Neutrophil (primary cell): Measurements from ENCODE around the gene CWC25.
"Not testable (repeated sequence)": the region's sequence is repeated elsewhere in the genome, so short reads cannot be mapped to it uniquely, and the experiment has no call there.

Experiments
- H3K27ac ChIP-seq: fragments of 200-600 bp; sonication (generic); 2 replicates; pipeline ENCODE4 v1.5.1; 2016; ENCODE audit warnings: mild to moderate bottlenecking, moderate library complexity
- H3K27me3 ChIP-seq: fragments of 200-600 bp; sonication (generic); 2 replicates; pipeline ENCODE4 v1.6.0; 2016; ENCODE audit warnings: mild to moderate bottlenecking
- H3K36me3 ChIP-seq: fragments of 200-600 bp; sonication (generic); 2 replicates; pipeline ENCODE4 v1.5.1; 2017
- H3K4me1 ChIP-seq, 2 experiments: fragments of 200-600 bp in 1 of 2; sonication (generic) in 1 of 2; 1 replicate in 1 of 2; 2 replicates in 1 of 2; pipeline versions ENCODE4 v1.5.1 to v1.6.1; 2013 to 2016; ENCODE audit warnings: low read depth in 1 of 2, low read length in 1 of 2, mild to moderate bottlenecking in 1 of 2, moderate library complexity in 1 of 2; ENCODE audit not compliant: control insufficient read depth in 1 of 2, insufficient read depth in 1 of 2
- H3K4me3 ChIP-seq, 2 experiments: fragments of 200-600 bp in 1 of 2; sonication (generic) in 1 of 2; 1 replicate in 1 of 2; 2 replicates in 1 of 2; pipeline ENCODE4 v1.5.1; 2013 to 2016; ENCODE audit warnings: low read depth in 1 of 2, low read length in 1 of 2, mild to moderate bottlenecking in 1 of 2, moderate library complexity in 1 of 2
- H3K9me3 ChIP-seq: fragments of 200-600 bp; sonication (generic); 2 replicates; pipeline ENCODE4 v1.5.1; 2016
- TF ChIP-seq, protein P1 (sequence below): fragments of 200-600 bp; sonication (generic); IDR thresholded peaks from 2 replicates; pipeline ENCODE4 v1.5.1; 2016; ENCODE audit warnings: antibody characterized with exemption

Gene CWC25

DNA sequence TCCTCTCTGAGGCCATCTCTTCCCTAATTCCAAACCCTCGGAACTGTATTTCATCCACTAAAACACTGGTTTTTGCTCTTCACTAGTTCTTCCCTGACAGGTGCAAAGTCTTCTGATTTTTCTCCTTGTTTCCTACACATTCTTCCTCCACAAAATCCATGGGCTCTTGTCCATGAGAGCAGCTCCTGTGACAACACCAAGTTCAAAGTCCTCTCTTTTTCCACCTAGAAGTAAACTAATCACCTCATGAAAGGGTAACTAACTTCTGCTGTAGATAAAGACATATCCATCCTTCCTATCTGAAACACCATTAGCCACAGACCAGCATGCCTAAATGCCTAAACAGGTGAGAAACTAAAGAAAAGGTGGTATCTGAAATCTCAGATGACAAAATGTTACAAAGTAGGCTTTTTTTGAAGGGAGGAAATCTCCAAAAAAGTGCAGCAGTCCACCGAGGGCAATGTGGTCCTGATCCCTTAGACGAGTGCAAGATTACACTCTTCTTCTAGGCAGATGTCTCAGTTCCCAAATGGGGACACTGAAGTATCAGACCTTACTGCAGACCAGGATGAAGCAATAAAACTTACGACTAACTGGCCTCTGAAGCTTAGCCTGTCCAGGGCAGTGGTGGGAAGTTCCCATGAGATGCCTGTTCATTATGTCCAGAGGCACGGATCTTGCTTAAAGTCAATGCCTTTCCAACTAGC is 28.5 kb downstream of the CWC25 start:
- H3K4me1 ChIP-seq, result peaks cover 27% of the 10 kb centered on the region in 2 experiments
- no peaks in the 10 kb centered on the region for H3K9me3 ChIP-seq
- no peak overlapping the region for H3K27ac ChIP-seq
- no peak overlapping the region for H3K4me3 ChIP-seq
- H3K36me3 ChIP-seq, result peaks cover 6% of the 10 kb centered on the region
- H3K27me3 ChIP-seq, result no peaks in the 10 kb centered on the region
- TF ChIP-seq, protein P1, sequence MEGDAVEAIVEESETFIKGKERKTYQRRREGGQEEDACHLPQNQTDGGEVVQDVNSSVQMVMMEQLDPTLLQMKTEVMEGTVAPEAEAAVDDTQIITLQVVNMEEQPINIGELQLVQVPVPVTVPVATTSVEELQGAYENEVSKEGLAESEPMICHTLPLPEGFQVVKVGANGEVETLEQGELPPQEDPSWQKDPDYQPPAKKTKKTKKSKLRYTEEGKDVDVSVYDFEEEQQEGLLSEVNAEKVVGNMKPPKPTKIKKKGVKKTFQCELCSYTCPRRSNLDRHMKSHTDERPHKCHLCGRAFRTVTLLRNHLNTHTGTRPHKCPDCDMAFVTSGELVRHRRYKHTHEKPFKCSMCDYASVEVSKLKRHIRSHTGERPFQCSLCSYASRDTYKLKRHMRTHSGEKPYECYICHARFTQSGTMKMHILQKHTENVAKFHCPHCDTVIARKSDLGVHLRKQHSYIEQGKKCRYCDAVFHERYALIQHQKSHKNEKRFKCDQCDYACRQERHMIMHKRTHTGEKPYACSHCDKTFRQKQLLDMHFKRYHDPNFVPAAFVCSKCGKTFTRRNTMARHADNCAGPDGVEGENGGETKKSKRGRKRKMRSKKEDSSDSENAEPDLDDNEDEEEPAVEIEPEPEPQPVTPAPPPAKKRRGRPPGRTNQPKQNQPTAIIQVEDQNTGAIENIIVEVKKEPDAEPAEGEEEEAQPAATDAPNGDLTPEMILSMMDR, result no peak

DNA sequence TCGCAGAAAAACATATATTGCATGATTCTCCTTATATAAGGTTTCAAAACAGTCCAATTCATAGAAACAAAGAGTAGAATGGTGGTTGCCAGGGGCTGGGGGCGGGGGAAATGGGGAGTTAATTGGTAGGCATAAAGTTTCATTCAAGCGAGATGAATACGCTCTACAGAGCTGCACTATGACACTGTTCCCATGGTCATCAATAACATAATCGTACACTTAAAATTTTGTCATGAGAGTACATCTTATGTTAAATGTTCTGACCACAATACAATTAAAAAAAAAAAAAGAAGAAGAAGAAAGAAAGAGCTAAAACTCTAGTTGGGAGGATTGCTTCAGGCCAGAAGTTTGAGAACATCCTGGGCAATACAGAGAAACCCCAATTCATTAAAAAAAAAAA is 30.9 kb downstream of the CWC25 start:
- TF ChIP-seq, protein P1, result no peak
- Histone ChIP-seq H3K27ac (no peak overlapping the region), H3K9me3 (no peaks in the 10 kb centered on the region), H3K36me3 (no peaks in the 10 kb centered on the region), H3K4me3 (no peak overlapping the region), H3K4me1 (peaks cover 20 to 21% of the 10 kb centered on the region in 2 experiments), H3K27me3 (no peaks in the 10 kb centered on the region)

DNA sequence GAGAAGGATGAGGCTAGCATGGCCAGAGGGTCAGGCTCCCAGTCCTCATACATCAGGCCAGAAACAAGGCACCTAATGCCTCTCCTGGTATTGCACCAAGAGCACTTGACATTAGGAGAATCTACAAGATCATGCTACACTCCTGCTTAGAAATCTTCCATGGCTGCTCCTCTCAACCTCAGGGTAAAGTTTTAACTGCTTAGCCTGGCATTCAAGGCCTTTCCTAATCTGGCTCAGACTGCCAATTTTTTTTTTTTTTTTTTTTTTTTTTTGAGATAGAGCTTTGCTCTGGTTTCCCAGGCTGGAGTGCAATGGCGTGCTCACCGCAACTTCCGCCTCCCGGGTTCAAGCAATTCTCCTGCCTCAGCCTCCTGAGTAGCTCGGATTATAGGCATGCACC is 34.0 kb downstream of the CWC25 start:
- Histone ChIP-seq H3K9me3 (no peaks in the 10 kb centered on the region), H3K27ac (no peak overlapping the region), H3K27me3 (no peaks in the 10 kb centered on the region), H3K4me3 (no peak overlapping the region), H3K4me1 (no peaks in the 10 kb centered on the region), H3K36me3 (peaks cover 5% of the 10 kb centered on the region)
- TF ChIP-seq, protein P1, result no peak

DNA sequence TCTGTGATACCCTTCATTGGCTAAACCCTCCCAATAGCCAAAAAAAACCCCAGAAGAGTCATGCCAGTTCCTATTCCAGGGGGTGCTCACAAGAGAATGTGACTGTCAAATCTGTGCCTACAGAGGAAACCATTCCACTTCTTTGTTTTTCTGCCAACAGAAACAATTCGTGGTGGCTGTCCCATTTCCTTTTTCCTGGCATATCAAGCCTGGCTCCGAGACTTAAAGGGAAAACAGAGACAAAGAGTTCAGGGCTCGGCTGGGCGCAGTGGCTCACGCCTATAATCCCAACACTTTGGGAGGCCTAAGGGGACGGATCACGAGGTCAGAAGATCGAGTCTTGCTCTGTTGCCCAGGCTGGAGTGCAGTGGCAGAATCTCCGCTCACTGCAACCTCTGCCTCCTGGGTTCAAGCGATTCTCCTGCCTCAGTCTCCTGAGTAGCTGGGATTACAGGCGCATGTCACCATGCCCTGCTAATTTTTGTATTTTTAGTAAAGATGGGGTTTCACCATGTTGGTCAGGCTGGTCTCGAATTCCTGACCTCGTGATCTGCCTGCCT is 34.9 kb downstream of the CWC25 start:
- not testable (repeated sequence) for H3K9me3 ChIP-seq, H3K27ac ChIP-seq, H3K27me3 ChIP-seq, H3K4me3 ChIP-seq, H3K4me1 ChIP-seq
- peaks cover 15% of the 10 kb centered on the region for H3K36me3 ChIP-seq

DNA sequence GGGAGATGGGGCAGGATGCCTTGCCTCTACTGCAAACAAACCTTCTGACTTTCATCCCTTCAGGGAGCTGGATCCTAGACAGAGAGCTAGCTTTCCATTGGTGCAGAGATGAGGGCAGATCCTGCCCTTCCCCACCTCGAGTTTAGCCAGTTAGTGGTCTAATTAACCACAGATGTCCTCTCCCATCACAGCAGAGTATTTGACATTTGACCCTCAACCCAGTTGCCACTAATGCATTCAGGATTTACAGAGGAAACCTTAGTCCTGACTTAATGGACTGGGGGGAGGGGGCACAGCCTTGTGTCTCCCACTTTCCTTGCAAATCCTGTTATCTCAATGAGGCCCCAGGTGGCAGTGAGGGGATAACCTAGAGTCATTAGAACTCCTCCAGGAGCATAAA is 35.9 kb downstream of the CWC25 start:
- Histone ChIP-seq H3K27me3 (no peaks in the 10 kb centered on the region), H3K36me3 (peaks cover 25% of the 10 kb centered on the region), H3K27ac (no peak overlapping the region), H3K4me1 (no peaks in the 10 kb centered on the region), H3K4me3 (no peak overlapping the region), H3K9me3 (no peaks in the 10 kb centered on the region)
- TF ChIP-seq, protein P1, result no peak

DNA sequence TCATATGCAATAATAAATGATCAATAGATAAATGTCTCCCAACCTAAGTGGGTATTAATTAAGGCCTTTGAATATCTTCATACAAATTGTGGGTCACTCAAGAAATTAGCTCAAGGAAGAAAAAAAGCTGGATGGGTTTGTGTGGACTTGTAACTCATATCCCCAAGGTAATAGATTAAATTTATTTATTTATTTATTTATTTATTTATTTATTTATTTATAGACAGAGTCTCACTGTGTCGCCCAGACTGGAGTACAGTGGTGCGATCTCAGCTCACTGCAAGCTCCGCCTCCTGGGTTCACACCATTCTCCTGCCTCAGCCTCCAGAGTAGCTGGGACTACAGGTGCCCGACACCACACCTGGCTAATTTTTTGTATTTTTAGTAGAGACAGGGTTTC is 37.1 kb downstream of the CWC25 start:
- not testable (repeated sequence) for H3K27me3 ChIP-seq, H3K9me3 ChIP-seq, H3K4me3 ChIP-seq, H3K4me1 ChIP-seq, H3K27ac ChIP-seq
- peaks cover 36% of the 10 kb centered on the region for H3K36me3 ChIP-seq
